Measurements from ENCODE around the gene TRPV3.

The TRPV3 gene

DNA sequence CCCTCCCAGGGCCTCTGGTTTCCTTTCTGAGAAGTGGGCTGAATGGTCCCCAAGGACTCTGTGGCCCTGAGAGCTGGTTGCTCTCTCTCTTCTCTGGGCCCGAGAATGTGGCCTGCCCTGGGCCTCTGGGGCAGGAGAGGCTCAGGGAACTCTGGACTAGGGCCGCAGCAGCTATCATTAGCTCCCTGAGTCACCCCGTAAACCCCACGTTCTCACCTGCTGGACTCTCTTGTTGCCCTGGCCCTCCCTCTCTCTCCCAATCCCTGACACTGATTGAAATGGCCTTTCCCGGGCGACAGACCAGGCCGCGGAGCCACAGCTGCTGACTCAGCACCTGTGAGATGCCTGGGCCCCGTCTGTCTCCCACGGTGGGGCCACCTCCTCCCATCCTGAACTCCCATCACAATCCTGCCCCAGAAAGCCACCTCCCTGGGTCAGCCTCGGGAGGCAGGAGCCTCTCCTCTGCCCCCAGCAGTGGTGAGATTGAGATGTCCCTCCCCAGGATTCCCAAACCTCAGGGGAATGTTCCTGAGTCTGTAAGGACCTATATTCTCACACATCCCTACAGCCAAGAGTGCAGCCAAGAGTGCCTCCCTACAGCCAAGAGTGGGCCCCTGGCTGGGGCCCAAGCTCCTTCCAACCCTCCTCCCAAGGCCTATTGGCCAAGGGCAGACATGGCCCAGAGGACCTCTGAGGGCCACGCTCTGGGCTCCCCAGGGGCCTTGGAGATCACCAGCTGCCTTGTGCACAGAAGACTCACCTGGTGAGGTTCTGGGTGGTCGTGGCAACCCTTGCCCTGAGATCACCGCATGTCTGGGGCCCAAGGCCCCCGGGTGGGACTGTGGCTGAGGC is 470 bp downstream of the TRPV3 start:
- H3K4me3 ChIP-seq (ENCODE audit: low read length in 2 of 2), result no peak overlapping the region
- H3K36me3 ChIP-seq (ENCODE audit: control insufficient read depth in 2 of 2, insufficient read depth in 2 of 2, low read length in 2 of 2), result no peaks in the 10 kb centered on the region
- H3K27ac ChIP-seq (ENCODE audit: low read length), result no peak overlapping the region
- H3K9ac ChIP-seq (ENCODE audit: low read length in 2 of 2), result no peak overlapping the region
- H3K4me1 ChIP-seq (ENCODE audit: control insufficient read depth, insufficient read depth, low read length), result no peaks in the 10 kb centered on the region
- H3K27me3 ChIP-seq (ENCODE audit: control insufficient read depth in 1 of 2, insufficient read depth in 2 of 2, low read length in 2 of 2), result peaks cover 8 to 13% of the 10 kb centered on the region in 2 donors
- no peaks in the 10 kb centered on the region for H3K9me3 ChIP-seq (ENCODE audit: control insufficient read depth in 2 of 2, low read length in 2 of 2)

DNA sequence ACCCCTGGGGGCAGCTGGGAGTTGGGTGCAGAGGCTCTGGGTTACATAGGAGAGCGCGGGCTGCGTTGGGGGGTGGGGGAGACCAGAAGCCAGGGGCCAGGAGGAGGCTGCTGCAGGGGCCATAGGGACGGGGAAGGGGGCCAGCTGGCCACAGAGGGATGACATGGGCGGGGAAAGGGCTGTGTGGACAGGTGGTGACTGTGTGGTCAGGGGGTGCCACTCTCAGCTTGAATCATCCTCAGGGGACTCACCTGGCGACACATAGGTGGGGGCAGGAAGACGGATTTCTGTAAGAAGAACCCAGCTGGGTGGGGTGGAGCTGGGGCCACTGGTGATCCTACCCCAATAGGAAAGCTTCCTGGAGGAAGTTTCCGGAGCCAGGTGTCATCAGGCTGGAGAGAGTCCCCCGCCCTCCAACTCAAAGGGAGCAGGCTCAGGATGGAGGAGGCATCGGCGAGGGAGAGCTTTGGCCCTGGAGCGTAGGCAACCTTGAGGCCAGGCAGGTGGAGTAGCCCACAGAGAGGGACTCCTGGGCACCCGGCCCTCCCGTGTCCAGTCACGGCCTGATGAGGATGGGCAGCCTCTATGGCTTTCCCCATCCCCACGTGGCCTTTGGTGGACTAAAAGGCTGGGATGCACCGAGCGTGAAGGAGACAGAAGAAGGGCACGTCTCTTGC is 1.2 kb downstream of the TRPV3 start:
- Histone ChIP-seq H3K9me3 (ENCODE audit: control insufficient read depth in 2 of 2, low read length in 2 of 2) (no peaks in the 10 kb centered on the region), H3K4me1 (ENCODE audit: control insufficient read depth, insufficient read depth, low read length) (no peaks in the 10 kb centered on the region), H3K9ac (ENCODE audit: low read length in 2 of 2) (no peak overlapping the region), H3K4me3 (ENCODE audit: low read length in 2 of 2) (no peak overlapping the region), H3K27me3 (ENCODE audit: control insufficient read depth in 1 of 2, insufficient read depth in 2 of 2, low read length in 2 of 2) (peaks cover 8 to 13% of the 10 kb centered on the region in 2 donors), H3K36me3 (ENCODE audit: control insufficient read depth in 2 of 2, insufficient read depth in 2 of 2, low read length in 2 of 2) (no peaks in the 10 kb centered on the region), H3K27ac (ENCODE audit: low read length) (no peak overlapping the region)

DNA sequence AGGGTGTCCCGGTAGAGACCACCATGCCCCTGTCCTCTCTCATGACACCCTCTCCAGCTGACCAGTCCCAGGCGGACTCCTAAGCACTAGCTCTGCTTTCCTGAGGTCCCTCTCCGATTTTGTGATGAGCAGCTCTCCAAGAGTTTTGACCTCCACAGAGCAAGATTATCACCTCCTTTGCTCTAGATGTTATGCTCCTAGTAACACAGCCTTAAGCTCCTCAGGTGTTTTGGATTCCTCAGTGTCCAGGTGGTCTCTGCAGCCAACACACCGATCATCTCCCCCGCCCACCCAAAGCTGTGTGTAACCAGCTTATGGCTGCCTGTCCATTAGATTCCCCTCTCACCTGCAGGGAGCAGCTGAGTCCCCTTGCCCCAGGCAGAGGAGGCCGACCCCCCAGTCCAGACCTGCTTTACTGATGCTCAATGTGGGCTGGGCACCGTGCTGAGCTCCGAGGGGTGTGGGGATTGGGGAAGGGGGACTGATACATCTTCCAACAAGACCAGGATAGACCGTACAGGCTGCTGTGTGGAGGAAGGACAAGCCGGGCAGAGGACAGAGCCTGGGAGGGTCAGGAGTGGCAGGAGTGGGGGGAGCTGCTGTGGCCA is 2.3 kb downstream of the TRPV3 start:
- Histone ChIP-seq H3K27me3 (ENCODE audit: control insufficient read depth in 1 of 2, insufficient read depth in 2 of 2, low read length in 2 of 2) (peaks cover 8 to 13% of the 10 kb centered on the region in 2 donors), H3K9me3 (ENCODE audit: control insufficient read depth in 2 of 2, low read length in 2 of 2) (no peaks in the 10 kb centered on the region), H3K27ac (ENCODE audit: low read length) (no peak overlapping the region), H3K4me3 (ENCODE audit: low read length in 2 of 2) (no peak overlapping the region), H3K9ac (ENCODE audit: low read length in 2 of 2) (no peak overlapping the region), H3K4me1 (ENCODE audit: control insufficient read depth, insufficient read depth, low read length) (no peaks in the 10 kb centered on the region), H3K36me3 (ENCODE audit: control insufficient read depth in 2 of 2, insufficient read depth in 2 of 2, low read length in 2 of 2) (no peaks in the 10 kb centered on the region)

DNA sequence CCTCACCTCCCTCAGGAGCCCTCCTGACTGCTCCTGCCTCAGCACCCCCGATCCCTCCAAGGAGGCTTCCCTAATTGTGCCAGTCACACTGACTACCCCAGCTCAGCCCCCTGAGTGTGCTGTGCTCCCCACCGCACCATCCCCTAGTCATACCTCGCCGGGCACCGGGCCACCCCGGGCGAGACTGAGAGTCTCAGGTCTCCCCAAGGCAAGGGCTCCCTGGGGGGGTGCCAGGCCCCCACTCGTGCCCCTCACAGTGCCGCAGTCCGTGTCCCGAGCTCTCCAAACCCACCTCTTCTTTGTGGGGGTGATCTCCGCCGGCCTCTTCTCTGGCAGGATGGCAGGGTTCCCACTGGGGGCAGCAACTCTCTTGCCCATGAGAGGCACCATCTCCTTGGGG is 3.2 kb downstream of the TRPV3 start:
- H3K27ac ChIP-seq (ENCODE audit: low read length), result no peak overlapping the region
- H3K36me3 ChIP-seq (ENCODE audit: control insufficient read depth in 2 of 2, insufficient read depth in 2 of 2, low read length in 2 of 2), result no peaks in the 10 kb centered on the region
- no peak overlapping the region for H3K9ac ChIP-seq (ENCODE audit: low read length in 2 of 2)
- no peaks in the 10 kb centered on the region for H3K4me1 ChIP-seq (ENCODE audit: control insufficient read depth, insufficient read depth, low read length)
- H3K9me3 ChIP-seq (ENCODE audit: control insufficient read depth in 2 of 2, low read length in 2 of 2), result no peaks in the 10 kb centered on the region
- peaks cover 8 to 13% of the 10 kb centered on the region in 2 donors for H3K27me3 ChIP-seq (ENCODE audit: control insufficient read depth in 1 of 2, insufficient read depth in 2 of 2, low read length in 2 of 2)
- H3K4me3 ChIP-seq (ENCODE audit: low read length in 2 of 2), result no peak overlapping the region

DNA sequence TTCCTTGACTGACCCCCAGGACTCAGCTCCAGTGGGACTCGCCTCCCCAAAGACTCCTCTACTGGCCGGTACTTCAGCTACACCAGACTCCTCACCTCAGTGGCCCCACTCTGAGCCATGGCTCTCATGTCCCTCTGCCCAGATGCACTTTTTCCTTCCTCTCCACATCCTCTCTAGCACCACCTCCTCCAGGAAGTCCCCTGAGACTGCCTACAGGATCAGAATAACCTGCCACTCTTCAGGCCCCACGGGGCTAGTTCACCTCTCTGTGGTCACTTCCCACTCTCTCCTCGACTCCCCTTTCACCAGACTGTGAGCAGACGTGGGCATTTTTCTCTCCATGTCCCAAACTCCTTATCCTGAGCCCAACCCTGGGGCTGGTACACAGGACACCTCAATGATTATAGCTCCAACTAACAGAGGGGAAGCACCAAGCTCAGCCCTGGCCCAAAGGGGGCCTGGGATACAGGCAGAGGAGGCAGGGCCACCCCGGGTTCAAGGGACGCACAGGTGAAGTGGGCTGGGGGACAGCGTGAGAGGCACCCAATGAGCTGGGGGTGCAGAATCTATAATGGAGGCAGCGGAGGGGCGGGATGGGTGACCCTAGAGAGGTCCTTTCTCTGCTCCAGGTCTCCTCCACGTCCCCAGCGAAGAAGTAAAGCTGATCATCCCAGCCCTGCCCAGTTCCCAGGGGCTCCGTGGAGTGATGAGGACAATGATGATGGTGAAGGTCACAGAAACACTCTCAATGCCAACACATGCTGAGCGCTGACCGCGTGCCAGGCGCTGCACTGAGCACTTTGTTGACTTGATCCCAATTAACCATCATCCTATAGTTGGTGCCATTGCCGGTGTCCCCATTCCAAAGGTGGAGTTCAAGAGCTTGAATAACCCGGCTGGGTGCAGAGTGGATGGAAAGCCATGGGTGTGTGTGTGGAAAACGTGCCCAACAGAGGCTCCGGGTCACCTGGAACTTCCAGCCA is 3.9 kb downstream of the TRPV3 start:
- no peaks in the 10 kb centered on the region for H3K9me3 ChIP-seq (ENCODE audit: control insufficient read depth in 2 of 2, low read length in 2 of 2)
- H3K36me3 ChIP-seq (ENCODE audit: control insufficient read depth in 2 of 2, insufficient read depth in 2 of 2, low read length in 2 of 2), result no peaks in the 10 kb centered on the region
- H3K27me3 ChIP-seq (ENCODE audit: control insufficient read depth in 1 of 2, insufficient read depth in 2 of 2, low read length in 2 of 2), result peaks cover 8 to 13% of the 10 kb centered on the region in 2 donors
- no peak overlapping the region for H3K4me3 ChIP-seq (ENCODE audit: low read length in 2 of 2)
- H3K27ac ChIP-seq (ENCODE audit: low read length), result no peak overlapping the region
- no peaks in the 10 kb centered on the region for H3K4me1 ChIP-seq (ENCODE audit: control insufficient read depth, insufficient read depth, low read length)
- H3K9ac ChIP-seq (ENCODE audit: low read length in 2 of 2), result no peak overlapping the region

DNA sequence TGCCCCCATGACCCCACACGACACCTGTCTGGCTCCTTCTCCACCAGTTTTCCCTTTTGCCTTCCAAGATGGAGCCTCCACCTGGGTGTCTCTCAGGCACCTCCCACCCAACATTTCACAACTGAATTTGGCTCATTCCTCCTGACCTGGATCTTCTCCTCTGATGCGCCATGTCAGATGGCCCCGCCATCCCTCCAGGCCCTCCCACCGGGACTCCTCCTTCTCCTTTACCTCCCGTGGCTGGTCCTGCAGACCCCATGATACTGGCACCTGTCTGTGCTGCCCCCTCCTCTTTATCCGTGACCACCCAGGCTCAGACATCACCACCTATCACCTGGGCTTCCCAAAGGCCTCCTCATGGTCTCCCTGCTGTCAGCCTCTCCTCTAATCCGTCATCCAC is 4.7 kb downstream of the TRPV3 start:
- no peaks in the 10 kb centered on the region for H3K4me1 ChIP-seq (ENCODE audit: control insufficient read depth, insufficient read depth, low read length)
- H3K9me3 ChIP-seq (ENCODE audit: control insufficient read depth in 2 of 2, low read length in 2 of 2), result no peaks in the 10 kb centered on the region
- no peak overlapping the region for H3K27ac ChIP-seq (ENCODE audit: low read length)
- H3K4me3 ChIP-seq (ENCODE audit: low read length in 2 of 2), result no peak overlapping the region
- H3K27me3 ChIP-seq (ENCODE audit: control insufficient read depth in 1 of 2, insufficient read depth in 2 of 2, low read length in 2 of 2), result peaks cover 8 to 13% of the 10 kb centered on the region in 2 donors
- no peaks in the 10 kb centered on the region for H3K36me3 ChIP-seq (ENCODE audit: control insufficient read depth in 2 of 2, insufficient read depth in 2 of 2, low read length in 2 of 2)
- no peak overlapping the region for H3K9ac ChIP-seq (ENCODE audit: low read length in 2 of 2)

DNA sequence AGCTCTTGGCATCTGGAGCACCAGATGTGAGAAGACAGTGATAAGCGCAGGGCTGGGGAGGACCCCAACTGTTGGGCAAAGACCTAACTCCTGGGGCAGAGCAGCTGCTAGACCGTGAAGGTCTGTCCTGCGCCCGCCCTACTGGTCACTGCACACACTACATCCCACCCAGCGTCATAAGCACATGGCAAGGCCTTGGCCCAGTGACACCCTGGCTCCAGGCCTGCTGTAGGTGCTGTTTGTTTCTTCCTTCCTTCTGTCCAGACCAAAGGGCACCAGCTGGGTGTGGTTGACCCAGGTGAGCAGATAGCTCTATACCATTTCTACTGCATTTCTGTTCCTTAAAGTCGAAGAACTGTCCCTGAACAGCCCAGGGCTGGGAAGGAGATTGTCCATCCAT is 6.4 kb downstream of the TRPV3 start:
- no peaks in the 10 kb centered on the region for H3K9me3 ChIP-seq (ENCODE audit: control insufficient read depth in 2 of 2, low read length in 2 of 2)
- H3K4me3 ChIP-seq (ENCODE audit: low read length in 2 of 2), result no peak overlapping the region
- H3K9ac ChIP-seq (ENCODE audit: low read length in 2 of 2), result no peak overlapping the region
- no peaks in the 10 kb centered on the region for H3K4me1 ChIP-seq (ENCODE audit: control insufficient read depth, insufficient read depth, low read length)
- H3K27me3 ChIP-seq (ENCODE audit: control insufficient read depth in 1 of 2, insufficient read depth in 2 of 2, low read length in 2 of 2), result peaks cover 7 to 8% of the 10 kb centered on the region in 2 donors
- H3K27ac ChIP-seq (ENCODE audit: low read length), result no peak overlapping the region
- no peaks in the 10 kb centered on the region for H3K36me3 ChIP-seq (ENCODE audit: control insufficient read depth in 2 of 2, insufficient read depth in 2 of 2, low read length in 2 of 2)

DNA sequence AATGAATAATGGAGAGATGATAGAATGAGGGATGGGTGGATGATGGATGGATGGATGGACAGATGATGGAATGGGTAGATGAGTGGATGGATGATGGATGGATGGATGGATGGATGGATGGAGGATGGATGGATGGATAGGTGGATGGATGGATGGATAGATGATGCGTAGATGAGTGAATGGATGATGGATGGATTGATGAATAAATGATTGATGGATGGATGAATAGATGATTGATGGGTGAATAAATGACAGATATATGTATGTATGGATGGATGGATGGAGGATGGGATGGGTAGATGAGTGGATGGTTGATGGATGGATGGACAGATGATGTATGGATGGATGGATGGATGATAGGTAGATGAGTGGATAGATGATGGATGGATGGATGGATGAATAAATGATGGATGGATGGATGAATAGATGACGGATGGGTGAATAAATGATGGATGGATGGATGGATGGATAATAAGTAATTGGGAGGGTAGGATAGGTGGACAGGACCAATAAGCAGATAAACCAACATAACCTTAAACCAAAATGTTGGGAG is 7.9 kb downstream of the TRPV3 start:
- Histone ChIP-seq H3K27me3 (ENCODE audit: control insufficient read depth in 1 of 2, insufficient read depth in 2 of 2, low read length in 2 of 2) (peaks cover 5 to 8% of the 10 kb centered on the region in 2 donors), H3K9ac (ENCODE audit: low read length in 2 of 2) (no peak overlapping the region), H3K27ac (ENCODE audit: low read length) (no peak overlapping the region), H3K36me3 (ENCODE audit: control insufficient read depth in 2 of 2, insufficient read depth in 2 of 2, low read length in 2 of 2) (no peaks in the 10 kb centered on the region), H3K4me3 (ENCODE audit: low read length in 2 of 2) (no peak overlapping the region), H3K4me1 (ENCODE audit: control insufficient read depth, insufficient read depth, low read length) (no peaks in the 10 kb centered on the region), H3K9me3 (ENCODE audit: control insufficient read depth in 2 of 2, low read length in 2 of 2) (no peaks in the 10 kb centered on the region)

DNA sequence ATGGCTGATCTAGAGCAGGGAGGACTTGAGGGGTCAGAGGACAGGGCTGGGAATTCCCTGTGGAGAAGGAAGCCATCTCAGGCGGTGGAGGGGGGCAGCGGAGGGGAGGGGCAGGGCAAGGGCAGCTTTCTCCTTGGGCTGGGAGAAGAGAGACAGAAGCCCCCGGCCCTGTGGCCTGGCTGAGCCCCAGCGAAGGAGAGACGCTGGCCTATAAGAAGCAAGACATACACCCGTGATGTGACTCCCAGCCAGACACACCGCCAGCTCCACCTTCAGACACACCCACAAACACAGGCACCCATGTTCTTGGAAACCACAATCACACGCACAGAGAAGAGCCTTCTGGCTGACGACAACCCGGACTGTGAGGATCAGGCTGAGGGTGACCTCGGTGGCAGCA is 10.0 kb downstream of the TRPV3 start:
- Histone ChIP-seq H3K9ac (ENCODE audit: low read length in 2 of 2) (no peak overlapping the region), H3K27me3 (ENCODE audit: control insufficient read depth in 1 of 2, insufficient read depth in 2 of 2, low read length in 2 of 2) (peaks cover 0 to under 1% of the 10 kb centered on the region in 2 donors), H3K27ac (ENCODE audit: low read length) (no peak overlapping the region), H3K36me3 (ENCODE audit: control insufficient read depth in 2 of 2, insufficient read depth in 2 of 2, low read length in 2 of 2) (no peaks in the 10 kb centered on the region), H3K9me3 (ENCODE audit: control insufficient read depth in 2 of 2, low read length in 2 of 2) (no peaks in the 10 kb centered on the region), H3K4me1 (ENCODE audit: control insufficient read depth, insufficient read depth, low read length) (no peaks in the 10 kb centered on the region), H3K4me3 (ENCODE audit: low read length in 2 of 2) (no peak overlapping the region)

DNA sequence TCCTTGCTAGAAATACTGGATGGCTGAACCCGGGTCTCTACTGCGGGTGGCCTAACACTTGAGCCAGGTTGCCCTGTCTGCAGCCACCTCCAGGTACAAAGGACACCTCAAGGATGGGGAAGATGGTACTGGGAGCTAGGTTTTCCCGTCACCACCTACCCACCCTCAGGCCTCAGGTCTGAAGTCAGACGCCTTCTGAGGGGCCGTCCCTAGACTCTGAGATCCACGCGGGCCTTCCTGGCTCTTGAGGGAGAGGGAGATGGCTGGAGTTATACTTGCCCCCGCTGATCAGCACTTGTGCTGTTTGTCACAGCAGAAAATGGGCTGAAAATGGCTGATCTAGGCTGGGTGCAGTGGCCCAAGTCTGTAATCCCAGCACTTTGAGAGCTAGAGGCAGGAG is 10.6 kb downstream of the TRPV3 start:
- Histone ChIP-seq H3K27ac (ENCODE audit: low read length) (no peak overlapping the region), H3K9me3 (ENCODE audit: control insufficient read depth in 2 of 2, low read length in 2 of 2) (no peaks in the 10 kb centered on the region), H3K4me1 (ENCODE audit: control insufficient read depth, insufficient read depth, low read length) (no peaks in the 10 kb centered on the region), H3K27me3 (ENCODE audit: control insufficient read depth in 1 of 2, insufficient read depth in 2 of 2, low read length in 2 of 2) (peaks cover 0 to 2% of the 10 kb centered on the region in 2 donors), H3K4me3 (ENCODE audit: low read length in 2 of 2) (no peak overlapping the region), H3K9ac (ENCODE audit: low read length in 2 of 2) (no peak overlapping the region), H3K36me3 (ENCODE audit: control insufficient read depth in 2 of 2, insufficient read depth in 2 of 2, low read length in 2 of 2) (no peaks in the 10 kb centered on the region)
